ENCODE measurements around the gene USP5. TPM values are rescaled to one million over a fixed set of nuclear protein-coding genes. Genes with fewer than 3 reads are reported as not detected.
"Not testable (repeated sequence)": the region's sequence is repeated elsewhere in the genome, so short reads cannot be mapped to it uniquely, and the experiment has no call there.

USP5 gene
- total RNA-seq, 3 donors from 2014 or later (not counting 1 experiment from before 2014, with no cell fraction given): 48.3 to 67.2 (median 57.2) TPM

DNA sequence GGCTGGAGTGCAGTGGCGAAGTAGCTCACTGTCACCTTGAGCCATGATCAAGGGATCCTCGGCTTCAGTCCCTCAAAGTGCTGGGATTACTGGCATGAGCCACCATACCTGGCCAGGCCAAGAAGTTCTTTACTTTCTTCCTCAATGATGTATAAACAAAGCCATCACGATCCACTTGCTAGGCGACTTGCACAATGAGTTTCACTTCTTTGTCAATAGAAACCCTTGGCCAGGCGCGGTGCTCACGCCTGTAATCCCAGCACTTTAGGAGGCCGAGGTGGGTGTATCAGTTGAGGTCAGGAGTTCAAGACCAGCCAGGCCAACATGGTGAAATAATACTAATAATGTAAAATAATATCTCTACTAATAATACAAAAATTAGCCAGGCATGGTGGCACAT, 35.5 kb downstream of the USP5 start:
- Mint-ChIP-seq H3K4me1 (peaks cover 11 to 15% of the 10 kb centered on the region in 2 donors), H3K4me3 (no peak overlapping the region), H3K9me3 (no peaks in the 10 kb centered on the region), H3K27me3 (ENCODE audit: low read depth in 2 of 2) (no peaks in the 10 kb centered on the region), H3K36me3 (no peaks in the 10 kb centered on the region), H3K27ac (no peak overlapping the region)
- H3K9me3 ChIP-seq (ENCODE audit: control insufficient read depth, insufficient read depth, low read length): no peaks in the 10 kb centered on the region
- H3K36me3 ChIP-seq (ENCODE audit: control insufficient read depth, insufficient read depth, low read length): peaks cover 2% of the 10 kb centered on the region
- DNase-seq: no peak
- no peak overlapping the region for H3K27ac ChIP-seq (ENCODE audit: low read length)
- no peaks in the 10 kb centered on the region for H3K27me3 ChIP-seq (ENCODE audit: control insufficient read depth, insufficient read depth, low read length)
- intact Hi-C loops (cut with micrococcal nuclease): no loop called here
- ATAC-seq: no peak
- TF ChIP-seq, protein P1, sequence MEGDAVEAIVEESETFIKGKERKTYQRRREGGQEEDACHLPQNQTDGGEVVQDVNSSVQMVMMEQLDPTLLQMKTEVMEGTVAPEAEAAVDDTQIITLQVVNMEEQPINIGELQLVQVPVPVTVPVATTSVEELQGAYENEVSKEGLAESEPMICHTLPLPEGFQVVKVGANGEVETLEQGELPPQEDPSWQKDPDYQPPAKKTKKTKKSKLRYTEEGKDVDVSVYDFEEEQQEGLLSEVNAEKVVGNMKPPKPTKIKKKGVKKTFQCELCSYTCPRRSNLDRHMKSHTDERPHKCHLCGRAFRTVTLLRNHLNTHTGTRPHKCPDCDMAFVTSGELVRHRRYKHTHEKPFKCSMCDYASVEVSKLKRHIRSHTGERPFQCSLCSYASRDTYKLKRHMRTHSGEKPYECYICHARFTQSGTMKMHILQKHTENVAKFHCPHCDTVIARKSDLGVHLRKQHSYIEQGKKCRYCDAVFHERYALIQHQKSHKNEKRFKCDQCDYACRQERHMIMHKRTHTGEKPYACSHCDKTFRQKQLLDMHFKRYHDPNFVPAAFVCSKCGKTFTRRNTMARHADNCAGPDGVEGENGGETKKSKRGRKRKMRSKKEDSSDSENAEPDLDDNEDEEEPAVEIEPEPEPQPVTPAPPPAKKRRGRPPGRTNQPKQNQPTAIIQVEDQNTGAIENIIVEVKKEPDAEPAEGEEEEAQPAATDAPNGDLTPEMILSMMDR (IDR thresholded peaks at IDR 0.05): no peak
- H3K4me1 ChIP-seq (ENCODE audit: control insufficient read depth, insufficient read depth, low read length): peaks cover 14% of the 10 kb centered on the region
- no peak overlapping the region for H3K4me3 ChIP-seq (ENCODE audit: low read length)
- 92% methylated on average over 7 of the region's 8 CpGs for WGBS (ENCODE audit: insufficient coverage)

GRCh38 chr12:6888360-6888759, 36.4 kb downstream of the USP5 start:
- Mint-ChIP-seq H3K4me3 (no peak overlapping the region), H3K36me3 (no peaks in the 10 kb centered on the region), H3K27me3 (ENCODE audit: low read depth in 2 of 2) (no peaks in the 10 kb centered on the region), H3K9me3 (no peaks in the 10 kb centered on the region), H3K4me1 (peaks cover 11 to 15% of the 10 kb centered on the region in 2 donors), H3K27ac (no peak overlapping the region)
- ATAC-seq (no peak), DNase-seq (no peak)
- Histone ChIP-seq H3K27ac (ENCODE audit: low read length) (no peak overlapping the region), H3K36me3 (ENCODE audit: control insufficient read depth, insufficient read depth, low read length) (peaks cover 2% of the 10 kb centered on the region), H3K4me1 (ENCODE audit: control insufficient read depth, insufficient read depth, low read length) (peaks cover 14% of the 10 kb centered on the region), H3K27me3 (ENCODE audit: control insufficient read depth, insufficient read depth, low read length) (no peaks in the 10 kb centered on the region), H3K9me3 (ENCODE audit: control insufficient read depth, insufficient read depth, low read length) (no peaks in the 10 kb centered on the region), H3K4me3 (ENCODE audit: low read length) (no peak overlapping the region)
- intact Hi-C loops (cut with micrococcal nuclease): no loop called here
- TF ChIP-seq, protein P1 (IDR thresholded peaks at IDR 0.05): no peak
- WGBS (ENCODE audit: insufficient coverage): 80% methylated on average over 2 of the region's 2 CpGs

- H3K4me3 ChIP-seq (ENCODE audit: low read length); intact Hi-C loops (cut with micrococcal nuclease); H3K27me3 Mint-ChIP-seq (ENCODE audit: low read depth in 2 of 2); H3K27ac Mint-ChIP-seq; H3K9me3 Mint-ChIP-seq; DNase-seq; H3K4me3 Mint-ChIP-seq; H3K27me3 ChIP-seq (ENCODE audit: control insufficient read depth, insufficient read depth, low read length); H3K27ac ChIP-seq (ENCODE audit: low read length); H3K36me3 Mint-ChIP-seq; H3K36me3 ChIP-seq (ENCODE audit: control insufficient read depth, insufficient read depth, low read length); ATAC-seq; H3K9me3 ChIP-seq (ENCODE audit: control insufficient read depth, insufficient read depth, low read length): not testable (repeated sequence)
- WGBS (ENCODE audit: insufficient coverage): 94% methylated on average over 4 of the region's 7 CpGs
- H3K4me1 ChIP-seq (ENCODE audit: control insufficient read depth, insufficient read depth, low read length): peaks cover 14% of the 10 kb centered on the region
- peaks cover 11 to 15% of the 10 kb centered on the region in 2 donors for H3K4me1 Mint-ChIP-seq
Observed at GRCh38 chr12:6888794-6889193, 36.8 kb downstream of the USP5 start.

DNA sequence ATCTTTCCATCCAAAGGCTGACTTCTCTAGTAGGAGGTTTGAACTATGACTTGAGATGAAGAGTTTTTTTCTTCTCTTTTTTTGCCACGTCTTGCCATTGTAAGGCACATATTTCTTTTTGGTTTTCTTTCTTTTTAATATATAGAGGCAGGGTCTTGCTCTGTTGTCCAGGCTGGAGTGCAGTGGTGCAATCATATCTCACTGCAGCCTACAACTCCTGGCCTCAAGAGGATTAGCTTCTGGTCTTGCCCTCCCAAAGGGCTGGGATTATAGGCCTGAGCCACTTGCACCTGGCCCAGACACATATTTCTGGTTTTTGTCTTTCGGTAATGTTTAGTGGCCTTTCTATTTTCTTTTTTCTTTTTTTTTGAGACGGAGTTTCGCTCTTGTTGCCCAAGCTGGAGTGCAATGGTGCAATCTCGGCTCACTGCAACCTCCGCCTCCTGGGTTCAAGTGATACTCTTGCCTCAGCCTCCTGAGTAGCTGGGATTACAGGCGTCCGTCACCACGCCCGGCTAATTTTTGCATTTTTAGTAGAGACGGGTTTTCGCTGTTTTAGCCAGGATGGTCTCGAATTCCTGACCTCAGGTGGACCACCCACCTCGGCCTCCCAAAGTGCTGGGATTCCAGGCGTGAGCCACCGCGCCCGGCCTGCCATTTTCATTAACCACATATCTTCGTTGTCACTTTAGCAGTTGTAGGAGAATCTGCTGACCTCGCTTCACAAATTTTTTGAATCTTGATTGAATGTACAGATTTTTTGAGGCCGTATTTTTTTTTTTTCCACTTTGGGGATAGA, 38.0 kb downstream of the USP5 start:
- H3K36me3 ChIP-seq (ENCODE audit: control insufficient read depth, insufficient read depth, low read length); intact Hi-C loops (cut with micrococcal nuclease); H3K9me3 Mint-ChIP-seq; ATAC-seq; H3K27ac ChIP-seq (ENCODE audit: low read length); H3K36me3 Mint-ChIP-seq; H3K27me3 Mint-ChIP-seq (ENCODE audit: low read depth in 2 of 2); H3K27me3 ChIP-seq (ENCODE audit: control insufficient read depth, insufficient read depth, low read length); H3K4me3 ChIP-seq (ENCODE audit: low read length); H3K9me3 ChIP-seq (ENCODE audit: control insufficient read depth, insufficient read depth, low read length): not testable (repeated sequence)
- Mint-ChIP-seq H3K4me3 (peak overlapping the region; percentile 87), H3K4me1 (peaks cover 11 to 15% of the 10 kb centered on the region in 2 donors), H3K27ac (peak overlapping the region in 1 of 2 donors; percentile 95)
- WGBS (ENCODE audit: insufficient coverage): 92% methylated on average over 20 of the region's 21 CpGs
- H3K4me1 ChIP-seq (ENCODE audit: control insufficient read depth, insufficient read depth, low read length): peaks cover 14% of the 10 kb centered on the region
- DNase-seq: peak in 1 of 2 donors; percentile 2

Data from natural killer cell (primary cell).